SK-N-SH (cell line): ENCODE measurements around the gene FAM174B. TPM values are rescaled to one million over a fixed set of nuclear protein-coding genes. Genes with fewer than 3 reads are reported as not detected.
A peak's percentile ranks its signal among the peaks of the same experiment; 100 is the strongest.

Experiments used
- CTCF ChIA-PET: fragments of 300-600, 350-600 bp; formaldehyde crosslinking; extraction: SDS; loops from one replicate; lab custom pipeline; 2021; lab: Yijun Ruan, JAX
- POLR2A ChIA-PET: fragments of 350-600 bp; sonication (Branson Sonifier 250); formaldehyde crosslinking; extraction: SDS; loops from one replicate; lab custom pipeline; 2020; ENCODE audit warnings: antibody characterized with exemption, inconsistent platforms; lab: Yijun Ruan, JAX
- DNase-seq: peaks from one replicate; pipeline ENCODE4 v3.0.0; 2012
- H2AFZ ChIP-seq: fragments of 200-600 bp; sonication (generic); 2 replicates; pipeline ENCODE4 v1.8.1; 2016; ENCODE audit warnings: antibody characterized with exemption, mild to moderate bottlenecking, low read depth
- H3F3A ChIP-seq: fragments of 200-600 bp; sonication (generic); replicated peaks from 2 replicates; pipeline ENCODE3; 2016; ENCODE audit warnings: antibody characterized with exemption, mild to moderate bottlenecking; ENCODE audit not compliant: insufficient read depth
- H3K27ac ChIP-seq, 2 experiments: fragments of 200-500 bp in 1 of 2; fragments of 200-600 bp in 1 of 2; sonication (Bioruptor generic) in 1 of 2; sonication (generic), shearing (Covaris generic) in 1 of 2; 2 replicates each; pipeline versions ENCODE4 v1.5.1 to v1.6.1; 2014 to 2016; ENCODE audit warnings: low read depth in 2 of 2, inconsistent platforms in 1 of 2, low read length in 1 of 2, mild to moderate bottlenecking in 1 of 2, mixed read lengths in 1 of 2
- H3K27me3 ChIP-seq: fragments of 200-600 bp; sonication (generic), shearing (Covaris generic); 2 replicates; pipeline ENCODE4 v1.6.1; 2016; ENCODE audit warnings: mixed run types; ENCODE audit not compliant: insufficient read depth
- H3K36me3 ChIP-seq, 2 experiments: fragments of 200-500 bp in 1 of 2; fragments of 200-600 bp in 1 of 2; sonication (Bioruptor generic) in 1 of 2; sonication (generic) in 1 of 2; replicated peaks in 1 of 2; 2 replicates each; pipeline versions ENCODE3 to v1.5.1; 2014 to 2016; ENCODE audit warnings: low read length in 1 of 2, mild to moderate bottlenecking in 1 of 2; ENCODE audit not compliant: insufficient read depth in 2 of 2, control insufficient read depth in 1 of 2
- H3K4me1 ChIP-seq, 2 experiments: fragments of 200-500 bp in 1 of 2; fragments of 200-600 bp in 1 of 2; sonication (Bioruptor generic) in 1 of 2; sonication (generic), shearing (Covaris generic) in 1 of 2; 2 replicates each; pipeline versions ENCODE4 v1.5.1 to v1.6.1; 2014 to 2016; ENCODE audit warnings: low read depth in 1 of 2, low read length in 1 of 2, mixed run types in 1 of 2; ENCODE audit not compliant: insufficient read depth in 2 of 2, control insufficient read depth in 1 of 2
- H3K4me2 ChIP-seq: fragments of 200-600 bp; sonication (generic), shearing (Covaris generic); 2 replicates; pipeline ENCODE4 v1.6.1; 2017; ENCODE audit warnings: mixed run types
- H3K4me3 ChIP-seq, 2 experiments: fragments of 200-500 bp in 1 of 2; fragments of 200-600 bp in 1 of 2; sonication (Bioruptor generic) in 1 of 2; sonication (generic), shearing (Covaris generic) in 1 of 2; 2 replicates each; pipeline versions ENCODE4 v1.5.1 to v1.8.1; 2014 to 2016; ENCODE audit warnings: low read depth in 2 of 2, inconsistent platforms in 1 of 2, low read length in 1 of 2, mild to moderate bottlenecking in 1 of 2, mixed read lengths in 1 of 2, moderate library complexity in 1 of 2
- H3K79me2 ChIP-seq: fragments of 200-600 bp; sonication (generic); 2 replicates; pipeline ENCODE4 v1.8.1; 2017; ENCODE audit warnings: mild to moderate bottlenecking; ENCODE audit not compliant: insufficient read depth
- H3K9ac ChIP-seq: fragments of 200-600 bp; sonication (generic); 2 replicates; pipeline ENCODE4 v1.6.1; 2017; ENCODE audit warnings: mixed run types
- H3K9me2 ChIP-seq: fragments of 200-600 bp; sonication (generic); 2 replicates; pipeline ENCODE4 v1.6.1; 2017; ENCODE audit warnings: mixed run types
- H3K9me3 ChIP-seq: fragments of 200-600 bp; sonication (generic); 2 replicates; pipeline ENCODE4 v1.6.1; 2017; ENCODE audit warnings: mixed run types, mild to moderate bottlenecking, moderate library complexity
- H4K20me1 ChIP-seq: fragments of 200-600 bp; sonication (generic); 2 replicates; pipeline ENCODE4 v1.6.1; 2017; ENCODE audit warnings: mild to moderate bottlenecking, mixed run types; ENCODE audit not compliant: insufficient read depth
- EP300 ChIP-seq, 2 experiments: IDR thresholded peaks; 2 replicates each; pipeline versions ENCODE4 v1.4.0 to v1.6.1; 2012; ENCODE audit warnings: borderline replicate concordance in 1 of 2, low read depth in 1 of 2, low read length in 1 of 2
- FOXJ3 ChIP-seq: sonication (generic); formaldehyde crosslinking; IDR thresholded peaks from 2 replicates; pipeline ENCODE4 v1.5.1; 2020; ENCODE audit warnings: mild to moderate bottlenecking, missing genetic modification reagents
- FOXM1 ChIP-seq: IDR thresholded peaks from 2 replicates; pipeline ENCODE4 v1.4.0; 2012; ENCODE audit warnings: low read depth, mild to moderate bottlenecking
- GATA2 ChIP-seq: sonication (generic); formaldehyde crosslinking; IDR thresholded peaks from 2 replicates; pipeline ENCODE4 v1.5.0; 2020; ENCODE audit warnings: mild to moderate bottlenecking, missing genetic modification reagents
- JUND ChIP-seq: IDR thresholded peaks from 2 replicates; pipeline ENCODE4 v1.4.0; 2012
- MEF2A ChIP-seq: IDR thresholded peaks from 2 replicates; pipeline ENCODE4 v1.4.0; 2012; ENCODE audit warnings: low read depth, borderline replicate concordance
- NFIC ChIP-seq: IDR thresholded peaks from 2 replicates; pipeline ENCODE4 v1.4.0; 2012; ENCODE audit warnings: borderline replicate concordance
- PBX3 ChIP-seq: IDR thresholded peaks from 2 replicates; pipeline ENCODE4; 2012
- REST ChIP-seq: IDR thresholded peaks from 2 replicates; pipeline ENCODE4 v1.6.1; 2012; ENCODE audit warnings: mild to moderate bottlenecking, low read depth, low read length, moderate library complexity
- RXRA ChIP-seq: IDR thresholded peaks from 2 replicates; pipeline ENCODE4 v1.4.0; 2012; ENCODE audit warnings: low read depth, mild to moderate bottlenecking, borderline replicate concordance
- TCF12 ChIP-seq: IDR thresholded peaks from 2 replicates; pipeline ENCODE4 v1.4.0; 2012
- TEAD4 ChIP-seq: IDR thresholded peaks from 2 replicates; pipeline ENCODE4 v1.4.0; 2012; ENCODE audit warnings: mild to moderate bottlenecking, borderline replicate concordance; ENCODE audit not compliant: insufficient read depth
- WGBS: methylation state at CpG from one replicate; pipeline ENCODE4 v1.1.6; 2017; ENCODE audit warnings: low lambda C conversion rate; 5-methylcytosine and 5-hydroxymethylcytosine counted together
- polyA plus RNA-seq, 3 experiments: library from polyadenylated mRNA; depleted of rRNA; stranded (reverse); fragments of >200 nt; gene quantifications; 2 replicates each; pipeline ENCODE4 v1.2.3, GENCODE V29; 2012
- TF ChIP-seq, protein P1 (sequence below): IDR thresholded peaks from 2 replicates; pipeline ENCODE4 v1.4.0; 2012; ENCODE audit warnings: low read depth
- TF ChIP-seq, protein P2 (sequence below): fragments of 150-350 bp; IDR thresholded peaks from 2 replicates; pipeline ENCODE4 v1.6.1; 2016; ENCODE audit warnings: mild to moderate bottlenecking, low read depth, low read length

FAM174B gene
- polyA plus RNA-seq, 1 of the 3 experiments (the other 2 are of a cell fraction): 0.30 TPM

DNA sequence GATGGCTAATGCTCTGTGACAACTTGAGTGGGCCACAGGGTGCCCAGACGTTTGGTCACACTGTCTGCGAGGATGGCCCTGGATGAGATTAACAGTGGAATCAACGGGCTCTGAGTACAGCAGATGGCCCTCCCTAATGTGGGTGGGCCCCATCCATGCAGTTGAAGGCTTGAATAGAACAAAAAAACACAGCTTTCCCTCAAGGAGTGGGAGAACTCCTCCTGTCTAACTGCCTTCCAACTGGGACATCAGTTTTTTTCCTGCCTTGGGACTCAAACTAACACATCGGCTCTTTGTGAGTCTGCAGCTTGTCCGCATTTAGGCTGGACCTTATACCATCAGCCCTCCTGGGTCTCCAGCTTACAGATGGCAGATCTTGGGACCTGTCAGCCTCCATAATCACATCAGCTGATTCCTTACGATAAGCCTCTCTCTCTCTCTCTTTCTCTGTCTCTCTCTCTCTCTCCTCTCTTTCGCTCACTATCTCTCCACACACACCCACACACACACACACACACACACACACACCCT lies 20.8 kb downstream of the FAM174B start:
- Histone ChIP-seq H2AFZ (no peak overlapping the region), H3F3A (no peaks in the 10 kb centered on the region), H3K27me3 (no peaks in the 10 kb centered on the region), H3K4me3 (no peak overlapping the region), H3K9ac (no peak overlapping the region), H3K36me3 (no peaks in the 10 kb centered on the region), H3K9me2 (no peaks in the 10 kb centered on the region), H3K27ac (peak overlapping the region in 1 of 2 experiments; percentile 43; a peak in 2 of 4 replicates), H3K79me2 (no peaks in the 10 kb centered on the region), H4K20me1 (no peaks in the 10 kb centered on the region), H3K4me2 (no peak overlapping the region), H3K9me3 (no peaks in the 10 kb centered on the region), H3K4me1 (peaks cover 0 to 20% of the 10 kb centered on the region in 2 experiments; a peak in 1 of 4 replicates)
- ChIA-PET POLR2A (interaction anchor here (0.7 kb wide), 1 partner anchor 22 kb away, joined by 3 read pairs; no protein-coding TSS in a partner anchor), CTCF (interaction anchor here (0.9 to 2.1 kb wide), 5 partner anchors 9 to 113 kb away, joined by 3 to 5 read pairs (median 3); no protein-coding TSS in a partner anchor)
- 46% methylated on average over 6 of the region's 7 CpGs for WGBS
- DNase-seq: no peak
- TF ChIP-seq PBX3 (no peak), NFIC (no peak), EP300 (IDR thresholded peaks at IDR 0.05; ENCODE audit: borderline replicate concordance in 1 of 2, low read depth in 1 of 2, low read length in 1 of 2) (no peak), TCF12 (no peak), GATA2 (CRISPR knock-in tag) (peak; percentile 64; the same call in 1 of the 2 replicates), MEF2A (no peak), TEAD4 (no peak), REST (no peak), FOXM1 (no peak), RXRA (no peak), JUND (no peak), FOXJ3 (CRISPR knock-in tag) (0 out of 2 replicates have a peak, but pooled peaks have one; percentile 30)
- TF ChIP-seq, protein P1, sequence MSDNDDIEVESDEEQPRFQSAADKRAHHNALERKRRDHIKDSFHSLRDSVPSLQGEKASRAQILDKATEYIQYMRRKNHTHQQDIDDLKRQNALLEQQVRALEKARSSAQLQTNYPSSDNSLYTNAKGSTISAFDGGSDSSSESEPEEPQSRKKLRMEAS: no peak
- TF ChIP-seq, protein P2, sequence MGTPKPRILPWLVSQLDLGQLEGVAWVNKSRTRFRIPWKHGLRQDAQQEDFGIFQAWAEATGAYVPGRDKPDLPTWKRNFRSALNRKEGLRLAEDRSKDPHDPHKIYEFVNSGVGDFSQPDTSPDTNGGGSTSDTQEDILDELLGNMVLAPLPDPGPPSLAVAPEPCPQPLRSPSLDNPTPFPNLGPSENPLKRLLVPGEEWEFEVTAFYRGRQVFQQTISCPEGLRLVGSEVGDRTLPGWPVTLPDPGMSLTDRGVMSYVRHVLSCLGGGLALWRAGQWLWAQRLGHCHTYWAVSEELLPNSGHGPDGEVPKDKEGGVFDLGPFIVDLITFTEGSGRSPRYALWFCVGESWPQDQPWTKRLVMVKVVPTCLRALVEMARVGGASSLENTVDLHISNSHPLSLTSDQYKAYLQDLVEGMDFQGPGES: no peak
